GM19035 (cell line): ENCODE results near the gene CLCNKB.

Experiments
- ATAC-seq: cut with Tn5 transposase; IDR thresholded peaks from one replicate; pipeline ENCODE4 v1.9.1; 2021; ENCODE audit not compliant: unreplicated experiment

CLCNKB gene

GRCh38 chr1:16072616-16073484, 29.3 kb downstream of the CLCNKB start:
- ATAC-seq: no peak

GRCh38 chr1:16073490-16074119, 30.0 kb downstream of the CLCNKB start, which contains the start of gene FAM131C:
Gene FAM131C (minus strand): TSS chr1:16073651. CDS start chr1:16073442, 209 bp downstream.
- no peak for ATAC-seq

- no peak for ATAC-seq
Measured at GRCh38 chr1:16074217-16074616, 30.6 kb downstream of the CLCNKB start.

- no peak for ATAC-seq
Measured at GRCh38 chr1:16075337-16076030, 31.9 kb downstream of the CLCNKB start.

- ATAC-seq: no peak
Measured at GRCh38 chr1:16076031-16076864, 32.7 kb downstream of the CLCNKB start.

- no peak for ATAC-seq
Measured at GRCh38 chr1:16076865-16077238, 33.3 kb downstream of the CLCNKB start.

- ATAC-seq: no peak
Measured at GRCh38 chr1:16077406-16078245, 34.0 kb downstream of the CLCNKB start.

- ATAC-seq: no peak
Measured at GRCh38 chr1:16078925-16079656, 35.5 kb downstream of the CLCNKB start.

- no peak for ATAC-seq
Measured at GRCh38 chr1:16080422-16081150, 37.0 kb downstream of the CLCNKB start.

GRCh38 chr1:16081636-16082035, 38.1 kb downstream of the CLCNKB start:
- no peak for ATAC-seq

GRCh38 chr1:16082283-16083038, 38.9 kb downstream of the CLCNKB start:
- no peak for ATAC-seq

GRCh38 chr1:16083486-16083885, 39.9 kb downstream of the CLCNKB start:
- ATAC-seq: no peak

- no peak for ATAC-seq
Measured at GRCh38 chr1:16085522-16085921, 41.9 kb downstream of the CLCNKB start.

- no peak for ATAC-seq
Measured at GRCh38 chr1:16087733-16088132, 44.2 kb downstream of the CLCNKB start.

- ATAC-seq: no peak
Measured at GRCh38 chr1:16088351-16088911, 44.8 kb downstream of the CLCNKB start.

- ATAC-seq: no peak
Measured at GRCh38 chr1:16088996-16089395, 45.4 kb downstream of the CLCNKB start.

GRCh38 chr1:16090076-16090826, 46.7 kb downstream of the CLCNKB start:
- ATAC-seq: no peak
